Activated T-helper 17 cell treated with anti-CD3 and anti-CD28 coated beads, Interleukin-2, amount 50 U/mL, for 72 hours (primary cell): ENCODE measurements around the gene GABRG3. TPM values are rescaled to one million over a fixed set of nuclear protein-coding genes. Genes with fewer than 3 reads are reported as not detected.

Experiments used
- ATAC-seq: fragments of 150-1000 bp; cut with Tn5 transposase; replicated peaks from 2 replicates; pipeline ENCODE4 v1.10.0; 2021; ENCODE audit warnings: mild to moderate bottlenecking, moderate library complexity
- H3K27ac Mint-ChIP-seq: one replicate; pipeline ENCODE4 v1.8.0; 2022; ENCODE audit warnings: mixed read lengths
- H3K27me3 Mint-ChIP-seq: one replicate; pipeline ENCODE4 v1.8.0; 2022; ENCODE audit warnings: mixed read lengths
- H3K36me3 Mint-ChIP-seq: one replicate; pipeline ENCODE4 v1.8.0; 2022; ENCODE audit warnings: low read depth, mild to moderate bottlenecking, mixed read lengths
- H3K4me1 Mint-ChIP-seq: one replicate; pipeline ENCODE4 v1.8.0; 2022; ENCODE audit warnings: mixed read lengths
- H3K4me3 Mint-ChIP-seq: one replicate; pipeline ENCODE4 v1.8.0; 2022; ENCODE audit warnings: mild to moderate bottlenecking, mixed read lengths
- H3K9me3 Mint-ChIP-seq: one replicate; pipeline ENCODE4 v1.8.0; 2022; ENCODE audit warnings: mixed read lengths
- total RNA-seq, 2 donors: library from RNA; stranded (reverse); gene quantifications; one replicate each; pipeline ENCODE4 v1.2.3, GENCODE V29; 2022

Gene GABRG3
- total RNA-seq, result not detected

DNA sequence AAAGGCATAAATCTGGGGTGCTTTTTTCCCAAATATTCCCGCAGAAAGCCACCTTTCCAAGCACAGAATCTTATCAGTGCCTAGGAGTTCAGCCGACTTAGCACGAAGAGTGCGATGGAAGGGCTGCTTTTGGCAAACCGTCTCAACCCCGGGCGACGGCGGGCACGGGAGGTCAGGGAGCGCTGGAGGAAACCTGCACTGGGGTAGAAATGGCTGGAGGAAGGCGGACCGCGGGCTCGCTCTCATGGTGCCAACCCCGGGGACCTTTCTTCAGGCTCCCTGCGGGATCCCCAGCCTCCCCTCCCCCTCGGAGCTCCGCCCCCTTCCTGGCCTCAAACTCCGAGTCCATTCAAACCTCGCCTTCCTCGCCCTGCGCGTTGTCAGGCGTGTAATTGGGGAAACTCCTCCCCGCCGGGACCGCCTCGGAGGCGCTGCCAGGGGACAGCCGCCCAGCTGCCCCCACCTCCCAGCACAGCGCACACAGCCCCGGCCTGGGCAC, at the start of gene GABRG3:
Gene GABRG3 (plus strand): TSS at position 470 of the 499 bp plus-strand sequence.
- H3K27ac Mint-ChIP-seq, result no peak within 1 kb of the TSS
- no peak within 1 kb of the TSS for H3K4me3 Mint-ChIP-seq
- no peak for ATAC-seq
- H3K36me3 Mint-ChIP-seq, result no peaks in the 10 kb centered on the region
- H3K9me3 Mint-ChIP-seq, result no peaks in the 10 kb centered on the region
- no peaks in the 10 kb centered on the region for H3K4me1 Mint-ChIP-seq
- no peaks in the 10 kb centered on the region for H3K27me3 Mint-ChIP-seq

- no peaks in the 10 kb centered on the region for H3K36me3 Mint-ChIP-seq
- no peaks in the 10 kb centered on the region for H3K27me3 Mint-ChIP-seq
- H3K4me3 Mint-ChIP-seq, result no peak overlapping the region
- no peaks in the 10 kb centered on the region for H3K9me3 Mint-ChIP-seq
- ATAC-seq, result no peak
- H3K27ac Mint-ChIP-seq, result no peak overlapping the region
- no peaks in the 10 kb centered on the region for H3K4me1 Mint-ChIP-seq
Measured at GRCh38 chr15:26921433-26921832, 49.5 kb upstream of the GABRG3 start.

- ATAC-seq, result no peak
- Mint-ChIP-seq H3K36me3 (no peaks in the 10 kb centered on the region), H3K4me1 (no peaks in the 10 kb centered on the region), H3K27ac (no peak overlapping the region), H3K4me3 (no peak overlapping the region), H3K9me3 (no peaks in the 10 kb centered on the region), H3K27me3 (no peaks in the 10 kb centered on the region)
Measured at GRCh38 chr15:26926081-26926480, 44.9 kb upstream of the GABRG3 start.

DNA sequence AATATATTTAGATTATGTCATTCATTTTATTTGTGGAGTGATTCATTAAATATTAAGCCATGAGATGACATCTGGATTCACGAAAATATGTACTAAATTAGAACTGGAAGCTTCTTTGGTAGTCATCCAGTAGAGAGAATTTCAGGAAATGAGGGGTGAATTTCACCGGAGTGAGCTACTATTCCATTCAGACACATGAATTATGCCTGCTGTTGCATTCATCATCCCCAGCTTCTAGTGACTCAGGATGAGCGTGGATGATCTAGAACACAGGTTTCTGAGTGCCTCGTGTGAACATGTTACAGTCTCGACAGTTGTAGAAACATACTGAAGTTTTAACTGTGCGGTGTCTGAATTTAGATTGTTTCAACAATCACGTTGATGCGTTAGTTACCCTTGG, 42.9 kb upstream of the GABRG3 start:
- Mint-ChIP-seq H3K4me3 (no peak overlapping the region), H3K27me3 (no peaks in the 10 kb centered on the region), H3K27ac (no peak overlapping the region), H3K9me3 (no peaks in the 10 kb centered on the region), H3K4me1 (no peaks in the 10 kb centered on the region), H3K36me3 (no peaks in the 10 kb centered on the region)
- ATAC-seq, result no peak

GRCh38 chr15:26929588-26929987, 41.4 kb upstream of the GABRG3 start:
- no peaks in the 10 kb centered on the region for H3K36me3 Mint-ChIP-seq
- no peaks in the 10 kb centered on the region for H3K4me1 Mint-ChIP-seq
- H3K27me3 Mint-ChIP-seq, result no peaks in the 10 kb centered on the region
- H3K27ac Mint-ChIP-seq, result no peak overlapping the region
- H3K9me3 Mint-ChIP-seq, result peaks cover 3% of the 10 kb centered on the region
- ATAC-seq, result no peak
- no peak overlapping the region for H3K4me3 Mint-ChIP-seq

GRCh38 chr15:26934848-26935247, 36.1 kb upstream of the GABRG3 start:
- no peaks in the 10 kb centered on the region for H3K27me3 Mint-ChIP-seq
- no peaks in the 10 kb centered on the region for H3K36me3 Mint-ChIP-seq
- H3K27ac Mint-ChIP-seq, result no peak overlapping the region
- no peak for ATAC-seq
- H3K4me1 Mint-ChIP-seq, result no peaks in the 10 kb centered on the region
- H3K9me3 Mint-ChIP-seq, result peaks cover 14% of the 10 kb centered on the region
- no peak overlapping the region for H3K4me3 Mint-ChIP-seq

GRCh38 chr15:26935322-26935721, 35.7 kb upstream of the GABRG3 start:
- H3K9me3 Mint-ChIP-seq, result peaks cover 14% of the 10 kb centered on the region
- no peak overlapping the region for H3K4me3 Mint-ChIP-seq
- no peaks in the 10 kb centered on the region for H3K4me1 Mint-ChIP-seq
- no peak overlapping the region for H3K27ac Mint-ChIP-seq
- ATAC-seq, result no peak
- H3K36me3 Mint-ChIP-seq, result no peaks in the 10 kb centered on the region
- H3K27me3 Mint-ChIP-seq, result no peaks in the 10 kb centered on the region

DNA sequence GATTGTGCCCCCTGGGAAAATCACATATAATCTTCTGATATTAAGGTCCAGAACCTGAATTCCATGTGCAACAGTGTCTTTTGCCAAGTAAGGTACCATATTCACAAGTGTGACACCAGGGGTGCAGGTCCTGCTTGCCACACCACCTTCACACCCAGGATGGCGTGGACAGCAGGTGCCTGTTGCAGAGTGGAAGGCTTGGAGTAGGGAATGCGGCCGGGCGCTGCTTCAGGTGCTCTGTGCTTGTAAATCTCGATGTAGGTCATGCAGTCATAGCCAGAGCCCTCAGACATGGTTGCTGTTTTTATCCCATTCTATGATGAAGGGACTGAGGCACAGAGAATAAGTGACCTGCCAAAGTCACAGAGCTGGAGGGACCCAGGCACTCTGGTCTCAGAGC, 34.5 kb upstream of the GABRG3 start:
- H3K9me3 Mint-ChIP-seq, result peaks cover 14% of the 10 kb centered on the region
- H3K4me3 Mint-ChIP-seq, result no peak overlapping the region
- H3K36me3 Mint-ChIP-seq, result no peaks in the 10 kb centered on the region
- H3K27ac Mint-ChIP-seq, result no peak overlapping the region
- no peak for ATAC-seq
- no peaks in the 10 kb centered on the region for H3K27me3 Mint-ChIP-seq
- H3K4me1 Mint-ChIP-seq, result no peaks in the 10 kb centered on the region

- peaks cover 14% of the 10 kb centered on the region for H3K9me3 Mint-ChIP-seq
- no peaks in the 10 kb centered on the region for H3K36me3 Mint-ChIP-seq
- H3K27ac Mint-ChIP-seq, result no peak overlapping the region
- H3K4me3 Mint-ChIP-seq, result no peak overlapping the region
- ATAC-seq, result no peak
- H3K27me3 Mint-ChIP-seq, result no peaks in the 10 kb centered on the region
- no peaks in the 10 kb centered on the region for H3K4me1 Mint-ChIP-seq
Measured at GRCh38 chr15:26937134-26937533, 33.8 kb upstream of the GABRG3 start.

DNA sequence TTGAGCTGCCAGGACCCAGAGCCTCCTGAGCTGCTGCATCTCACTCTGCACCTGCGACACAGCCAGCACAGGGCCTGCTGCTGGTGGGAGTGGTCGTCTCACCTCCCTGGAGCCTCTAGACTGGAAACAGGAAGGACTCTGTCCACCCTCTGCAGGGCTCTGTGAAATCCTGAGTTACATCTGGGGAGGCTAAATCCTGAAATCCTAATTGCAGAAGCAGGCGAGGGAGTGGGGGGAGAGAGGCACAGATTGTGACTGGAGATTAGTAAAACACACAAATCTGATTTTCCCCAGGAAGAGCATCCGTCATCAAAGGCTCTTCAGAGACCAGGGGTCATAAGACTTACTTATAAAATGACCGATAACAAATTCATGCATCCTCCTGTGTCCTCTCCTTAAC, 31.6 kb upstream of the GABRG3 start:
- H3K27me3 Mint-ChIP-seq, result no peaks in the 10 kb centered on the region
- no peak overlapping the region for H3K27ac Mint-ChIP-seq
- peaks cover 22% of the 10 kb centered on the region for H3K9me3 Mint-ChIP-seq
- H3K4me1 Mint-ChIP-seq, result peaks cover 2% of the 10 kb centered on the region
- H3K36me3 Mint-ChIP-seq, result no peaks in the 10 kb centered on the region
- H3K4me3 Mint-ChIP-seq, result no peak overlapping the region
- ATAC-seq, result no peak

DNA sequence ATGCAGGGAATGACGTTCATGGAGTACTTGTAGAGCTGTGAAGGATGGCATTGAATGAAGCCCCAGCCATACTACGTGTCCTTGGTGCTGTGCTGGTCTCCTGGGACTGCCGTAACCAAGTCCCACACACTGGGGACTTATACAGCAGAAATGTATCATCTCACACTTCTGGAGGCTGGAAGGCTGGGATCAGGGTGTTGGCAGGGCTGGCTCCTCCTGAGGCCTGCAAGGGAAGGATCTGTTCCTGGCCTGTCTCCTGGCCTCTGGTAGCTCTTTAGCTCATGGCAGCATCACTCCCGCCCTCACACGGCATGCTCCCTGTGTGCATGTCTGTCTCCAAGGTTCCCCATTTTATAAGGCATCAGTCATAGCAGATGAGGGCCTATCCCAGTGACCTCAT, 29.5 kb upstream of the GABRG3 start:
- no peak for ATAC-seq
- H3K4me3 Mint-ChIP-seq, result no peak overlapping the region

DNA sequence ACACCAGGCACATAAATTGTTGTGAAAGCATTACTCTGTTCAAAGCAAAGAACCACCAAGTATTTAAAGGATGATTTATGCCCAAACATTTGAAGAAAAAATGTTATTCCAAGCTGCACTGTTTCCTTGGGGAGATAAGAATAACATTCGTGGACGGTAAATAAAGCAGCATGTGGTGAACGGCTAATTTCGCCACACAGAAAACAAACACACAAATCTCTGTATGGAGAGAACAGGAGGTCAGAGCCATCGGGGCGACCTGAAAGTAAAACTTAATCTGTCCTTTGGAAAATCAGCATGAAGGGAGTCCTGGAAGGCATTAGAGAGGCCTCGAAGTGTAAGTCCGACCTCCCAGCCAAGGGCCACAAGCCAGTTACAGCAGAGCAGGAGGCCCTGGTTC, 27.1 kb upstream of the GABRG3 start:
- H3K27ac Mint-ChIP-seq, result no peak overlapping the region
- H3K4me1 Mint-ChIP-seq, result peaks cover 5% of the 10 kb centered on the region
- no peak for ATAC-seq
- no peak overlapping the region for H3K4me3 Mint-ChIP-seq
- H3K27me3 Mint-ChIP-seq, result no peaks in the 10 kb centered on the region
- peaks cover 26% of the 10 kb centered on the region for H3K9me3 Mint-ChIP-seq
- H3K36me3 Mint-ChIP-seq, result no peaks in the 10 kb centered on the region

More for the DNA sequence above, 29.5 kb upstream of the GABRG3 start:
- Mint-ChIP-seq H3K27me3 (no peaks in the 10 kb centered on the region), H3K9me3 (peaks cover 28% of the 10 kb centered on the region), H3K4me1 (peaks cover 5% of the 10 kb centered on the region), H3K27ac (no peak overlapping the region), H3K36me3 (no peaks in the 10 kb centered on the region)

DNA sequence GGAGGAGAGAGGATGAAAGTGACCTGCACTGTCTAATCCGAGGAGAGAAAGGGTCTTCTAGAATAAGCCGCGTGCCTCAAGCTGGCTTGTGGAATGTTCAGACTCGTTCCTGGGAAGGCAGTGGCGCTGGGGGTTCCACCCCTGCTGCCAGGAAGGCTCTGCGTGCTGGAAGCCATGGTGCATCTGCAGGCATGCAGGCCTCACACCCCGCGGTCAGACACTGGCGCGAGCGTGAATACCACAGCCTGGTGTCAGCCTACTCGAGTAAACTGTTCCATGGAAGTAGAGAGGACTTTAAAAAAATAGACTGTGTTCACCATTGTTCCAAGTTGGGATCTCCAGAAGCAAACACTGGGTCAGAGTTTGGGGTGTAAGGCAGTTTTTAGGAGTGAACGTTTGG, 25.9 kb upstream of the GABRG3 start:
- H3K4me3 Mint-ChIP-seq, result no peak overlapping the region
- H3K4me1 Mint-ChIP-seq, result peaks cover 5% of the 10 kb centered on the region
- no peaks in the 10 kb centered on the region for H3K36me3 Mint-ChIP-seq
- no peak for ATAC-seq
- no peaks in the 10 kb centered on the region for H3K27me3 Mint-ChIP-seq
- no peak overlapping the region for H3K27ac Mint-ChIP-seq
- peaks cover 23% of the 10 kb centered on the region for H3K9me3 Mint-ChIP-seq

- no peak for ATAC-seq
- Mint-ChIP-seq H3K27ac (no peak overlapping the region), H3K9me3 (peaks cover 14% of the 10 kb centered on the region), H3K36me3 (no peaks in the 10 kb centered on the region), H3K27me3 (no peaks in the 10 kb centered on the region), H3K4me1 (no peaks in the 10 kb centered on the region), H3K4me3 (no peak overlapping the region)
Measured at GRCh38 chr15:26950001-26950400, 21.0 kb upstream of the GABRG3 start.

DNA sequence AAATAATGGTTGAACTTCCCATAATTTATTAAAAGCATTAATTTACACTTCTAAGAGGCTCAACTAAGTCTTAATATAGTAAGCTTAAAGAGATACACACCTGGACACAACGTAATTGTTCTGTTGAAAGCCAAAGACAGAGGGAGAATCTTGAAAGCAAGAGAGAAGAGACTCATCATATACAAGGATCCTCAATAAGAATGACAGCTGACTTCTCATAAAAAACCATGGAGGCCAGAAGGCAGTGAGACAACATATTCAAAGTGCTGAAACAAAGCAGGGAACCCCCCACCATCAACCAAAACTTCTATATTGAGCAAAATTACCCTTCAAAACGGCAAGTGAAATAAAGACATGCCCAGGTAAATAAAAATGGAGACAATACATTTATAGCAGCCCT, 16.6 kb upstream of the GABRG3 start:
- Mint-ChIP-seq H3K4me1 (no peaks in the 10 kb centered on the region), H3K27ac (no peak overlapping the region), H3K36me3 (no peaks in the 10 kb centered on the region), H3K9me3 (peaks cover 6% of the 10 kb centered on the region), H3K4me3 (no peak overlapping the region), H3K27me3 (no peaks in the 10 kb centered on the region)
- ATAC-seq, result no peak

- Mint-ChIP-seq H3K4me1 (no peaks in the 10 kb centered on the region), H3K9me3 (no peaks in the 10 kb centered on the region)
- ATAC-seq, result no peak
Measured at GRCh38 chr15:26967719-26968269, 3.2 kb upstream of the GABRG3 start.

More at GRCh38 chr15:26967719-26968269, 3.2 kb upstream of the GABRG3 start:
- Mint-ChIP-seq H3K36me3 (no peaks in the 10 kb centered on the region), H3K4me3 (no peak overlapping the region), H3K27me3 (no peaks in the 10 kb centered on the region), H3K27ac (no peak overlapping the region)
